ENCODE data around the gene PRR11.
"Not testable (repeated sequence)": the region's sequence is repeated elsewhere in the genome, so short reads cannot be mapped to it uniquely, and the experiment has no call there.

The PRR11 gene
- total RNA-seq = 0.94 to 5.0 reads per million in 2 donors

DNA sequence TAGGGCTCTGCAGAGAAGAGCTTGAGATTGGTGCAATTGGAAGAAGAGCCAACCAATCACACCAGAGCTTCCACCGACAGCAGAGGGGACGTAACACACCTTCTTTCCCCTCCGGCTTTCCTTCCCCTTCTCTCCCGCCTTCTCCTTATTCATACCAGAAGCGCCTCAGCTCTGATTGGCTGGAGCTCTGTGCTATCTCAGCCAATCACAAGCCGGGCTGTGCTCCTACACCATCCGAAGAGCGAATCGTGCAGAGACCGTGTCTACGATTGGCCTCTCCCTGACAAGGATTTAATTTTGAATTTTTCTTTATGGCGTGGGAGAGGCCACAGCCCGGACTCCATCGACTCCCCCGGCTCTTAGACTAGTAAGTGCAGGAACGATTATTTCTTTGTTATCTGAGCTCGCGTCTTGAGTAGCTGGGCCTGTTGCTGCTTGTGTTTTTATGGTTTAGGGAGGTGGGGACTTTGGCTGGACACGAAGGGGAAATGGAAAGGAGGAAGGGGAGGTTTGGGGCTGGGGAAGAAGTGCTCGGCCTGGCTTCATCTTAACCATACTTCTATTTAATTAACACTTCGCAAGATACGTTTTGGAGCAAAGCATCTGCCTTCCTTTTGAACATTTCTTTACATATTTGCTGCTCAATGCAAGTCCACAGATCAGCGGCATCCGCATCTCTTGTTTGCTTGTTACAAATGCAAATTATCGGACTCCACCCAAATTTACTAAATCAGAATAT, at the start of gene PRR11:
PRR11 (plus strand) TSS at position 308 of the 739 bp plus-strand sequence. CDS start 14,007 bp downstream, outside the sequence.
- DNase-seq = peak in 4 of 5 experiments; percentile 67 to 98 (median 88)

DNA sequence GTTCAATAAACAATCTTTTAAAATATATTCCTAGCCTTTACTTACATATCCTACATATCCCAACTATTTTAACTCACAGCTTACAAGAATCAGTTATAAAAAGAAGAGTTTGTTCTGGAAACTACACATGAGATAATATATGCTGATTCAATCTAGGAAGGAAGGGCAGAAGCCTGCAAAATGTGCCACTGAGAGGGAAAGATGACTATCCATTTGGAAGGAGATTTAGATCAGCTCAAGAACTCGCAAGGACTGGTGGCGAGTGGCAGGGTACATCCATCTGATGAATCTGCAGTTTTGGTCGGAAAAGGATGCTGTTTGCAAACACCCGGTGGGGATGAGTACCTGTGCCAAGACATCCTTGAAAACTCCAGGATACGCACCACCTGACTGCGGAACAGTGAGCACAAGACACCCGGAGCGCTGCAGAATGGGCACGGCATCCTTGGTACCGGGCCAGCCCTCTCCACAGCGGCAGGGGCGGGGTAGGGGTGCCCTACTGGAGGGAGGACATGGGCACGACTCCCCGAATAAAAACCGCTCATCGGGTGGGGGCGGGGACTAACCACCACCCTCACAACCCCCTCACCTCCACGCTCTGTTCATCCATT, 49.6 kb upstream of the PRR11 start:
- DNase-seq = peak; percentile 51 to 88 (median 68)

DNA sequence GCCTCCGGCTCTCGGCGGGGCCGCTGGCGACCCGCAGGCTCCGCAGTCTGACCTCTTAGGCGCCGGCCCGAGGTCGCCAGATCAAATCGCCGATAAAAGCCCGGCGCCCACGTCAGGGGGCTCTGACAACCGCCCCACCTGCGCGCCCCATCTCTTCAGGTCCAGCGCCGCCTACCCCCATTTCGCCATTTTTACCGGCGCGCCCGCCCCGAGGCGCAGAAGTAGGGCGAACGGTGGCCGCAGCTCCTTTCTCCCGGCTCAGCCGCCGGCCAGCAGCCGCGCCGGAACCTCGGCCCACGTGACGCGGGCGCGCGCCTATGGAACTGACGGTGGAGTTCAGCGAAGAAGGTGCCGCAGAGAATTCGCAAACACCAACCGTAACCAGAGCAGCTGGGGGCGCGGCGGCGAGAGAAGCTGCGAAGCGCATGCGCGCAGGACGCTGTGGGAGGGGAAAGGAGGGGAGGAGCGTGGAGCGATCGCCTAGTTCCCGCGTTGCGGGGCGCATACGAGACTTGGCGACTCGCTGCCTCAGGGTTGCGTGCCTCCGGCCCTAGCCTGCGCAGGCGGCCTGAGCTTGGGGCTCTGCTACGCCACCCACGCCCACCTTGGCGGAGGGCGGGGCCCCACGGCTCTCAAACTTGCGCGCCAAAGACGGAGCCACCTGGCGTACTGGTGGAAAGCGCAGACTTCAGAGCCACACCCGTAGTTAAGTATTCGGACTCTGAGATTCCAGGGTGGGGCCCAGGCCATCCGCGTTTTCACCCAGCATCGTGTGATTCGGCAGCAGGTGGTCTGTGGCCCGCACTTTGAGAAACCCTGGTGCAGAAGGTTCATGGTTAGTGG, 48.9 kb upstream of the PRR11 start, which contains the start of gene TRIM37:
TRIM37 (minus strand) TSS at position 418 of the 843 bp plus-strand sequence. CDS start 419 bp downstream, outside the sequence.
- DNase-seq = peak; percentile 96 to 100 (median 99)

DNA sequence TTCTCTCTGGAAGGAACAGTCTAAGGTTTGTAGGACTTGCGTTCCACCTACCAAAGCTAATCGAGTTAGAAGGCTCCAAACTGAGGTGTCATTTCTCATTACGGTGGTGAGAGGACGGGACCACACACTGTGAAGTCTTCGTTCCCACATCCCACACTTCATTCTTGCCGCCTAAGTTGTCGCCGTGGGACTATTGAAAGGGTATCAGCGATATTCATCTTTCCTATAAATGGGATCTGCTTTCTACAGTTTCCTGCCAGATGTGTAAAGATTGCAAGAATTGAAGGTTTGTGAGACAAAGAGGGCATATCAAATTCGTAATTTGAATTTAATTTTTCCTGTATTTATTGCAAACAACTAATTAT, 48.3 kb upstream of the PRR11 start:
- DNase-seq = no peak

- DNase-seq = no peak
Observed at GRCh38 chr17:59108400-59109102, 47.0 kb upstream of the PRR11 start.

GRCh38 chr17:59110973-59111372, 44.6 kb upstream of the PRR11 start:
- DNase-seq = no peak

DNA sequence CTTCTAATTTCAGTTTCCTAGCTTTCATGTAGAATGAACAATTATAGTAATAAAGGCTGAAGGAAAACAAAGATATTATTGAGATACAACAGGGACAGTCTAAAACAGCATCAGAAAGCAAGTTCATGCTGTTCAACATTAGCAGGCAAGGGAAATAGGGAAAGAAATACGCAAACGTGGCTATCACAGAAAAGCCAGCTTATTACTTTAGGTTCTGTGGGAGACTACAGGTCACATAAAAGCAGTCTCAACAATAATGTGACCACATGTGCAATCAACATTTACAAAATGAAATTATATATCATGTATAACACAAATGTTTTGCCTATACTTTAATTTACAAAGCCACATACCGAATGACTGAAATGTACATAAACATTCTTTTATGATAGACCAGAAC, 44.0 kb upstream of the PRR11 start:
- DNase-seq = no peak

- no peak for DNase-seq
Observed at GRCh38 chr17:59115474-59115873, 40.1 kb upstream of the PRR11 start.

GRCh38 chr17:59121901-59122480, 33.6 kb upstream of the PRR11 start:
- no peak for DNase-seq

- DNase-seq = peak in 1 of 5 experiments; percentile 11
Observed at GRCh38 chr17:59124665-59125064, 30.9 kb upstream of the PRR11 start.

DNA sequence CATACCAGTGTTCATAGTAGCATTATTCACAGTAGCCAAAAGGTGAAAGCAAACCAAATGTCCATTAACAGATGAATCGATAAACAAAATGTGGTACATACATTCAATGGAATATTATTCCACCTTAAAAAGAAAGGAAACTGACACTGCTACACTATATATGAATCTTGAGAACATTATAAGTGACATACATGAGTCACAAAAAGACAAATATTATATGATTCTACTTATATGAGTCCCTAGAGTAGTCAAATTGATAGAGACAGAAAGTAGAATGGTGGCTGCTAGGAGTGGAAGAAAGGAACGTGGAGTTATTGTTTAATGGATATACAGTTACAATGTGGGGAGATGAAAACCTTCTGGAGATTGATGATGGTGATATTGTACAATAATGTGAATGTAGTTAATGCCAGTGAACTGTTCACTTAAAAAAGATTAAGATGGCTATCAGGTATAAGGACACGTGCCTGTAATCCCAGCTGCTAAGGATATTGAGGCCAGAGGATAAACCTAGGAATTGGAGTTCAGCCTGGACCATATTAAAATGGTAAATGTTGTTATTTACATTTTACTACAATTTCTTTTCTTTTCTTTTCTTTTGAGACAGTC, 28.6 kb upstream of the PRR11 start:
- no peak for DNase-seq

- DNase-seq = no peak
Observed at GRCh38 chr17:59129814-59130213, 25.7 kb upstream of the PRR11 start.

DNA sequence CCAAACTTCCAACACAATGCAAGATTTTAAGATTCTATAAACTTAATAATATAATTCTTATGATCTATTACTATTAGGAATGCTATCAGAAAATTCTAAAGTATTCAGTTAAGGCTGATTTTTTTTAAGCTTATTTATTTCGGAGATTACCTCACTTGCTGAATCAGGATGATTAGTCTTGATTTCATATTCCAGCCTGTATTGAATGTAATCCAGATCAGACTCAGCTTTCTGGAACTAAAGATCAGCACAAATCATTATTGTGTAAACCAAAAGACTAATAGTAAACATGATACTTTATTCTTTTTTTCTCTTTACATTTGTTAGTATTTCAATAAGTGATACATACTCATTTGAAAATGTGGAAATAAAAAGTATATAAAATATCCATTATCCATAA, 24.4 kb upstream of the PRR11 start:
- no peak for DNase-seq

DNA sequence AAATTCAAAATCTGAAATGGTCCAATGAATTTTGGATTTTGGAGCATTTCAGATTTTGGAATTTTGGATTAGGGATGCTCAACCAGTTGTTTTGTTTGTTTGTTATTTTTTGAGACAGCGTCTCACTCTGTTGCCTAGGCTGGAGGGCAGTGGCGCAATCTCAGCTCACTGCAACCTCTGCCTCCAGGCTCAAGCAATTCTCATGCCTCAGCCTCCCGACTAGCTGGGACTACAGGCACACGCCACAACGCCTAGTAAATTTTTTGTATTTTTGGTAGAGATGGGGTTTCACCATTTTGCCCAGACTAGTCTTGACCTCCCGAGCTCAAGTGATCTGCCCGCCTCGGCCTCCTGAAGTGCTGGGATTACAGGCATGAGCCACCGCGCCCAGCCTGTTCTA, 17.2 kb upstream of the PRR11 start:
- DNase-seq = not testable (repeated sequence)

GRCh38 chr17:59139939-59140338, 15.6 kb upstream of the PRR11 start:
- no peak for DNase-seq

GRCh38 chr17:59141860-59142259, 13.7 kb upstream of the PRR11 start:
- DNase-seq = no peak

DNA sequence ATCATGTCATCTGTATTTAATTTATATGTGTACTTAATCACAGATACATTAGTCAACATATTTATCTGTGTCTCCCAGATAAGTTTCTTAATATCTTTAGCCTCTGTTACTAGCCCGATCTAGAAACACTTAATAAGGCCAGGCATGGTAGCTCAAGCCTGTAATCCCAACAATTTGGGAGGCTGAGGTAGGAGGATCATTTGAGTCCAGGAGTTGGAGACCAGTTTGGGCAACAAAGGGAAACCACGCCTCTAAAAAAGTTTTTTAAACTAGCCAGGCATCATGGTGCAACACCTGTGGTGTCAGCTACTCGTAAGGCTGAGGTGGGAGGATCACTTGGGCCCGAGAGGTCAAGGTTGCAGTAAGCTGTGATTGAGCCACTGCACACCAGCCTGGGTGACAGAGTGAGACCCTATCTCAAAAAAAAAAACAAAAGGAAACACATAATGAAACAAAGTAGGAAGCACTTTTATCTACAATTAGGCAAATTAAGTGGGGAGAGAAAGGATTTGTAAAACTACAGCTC, 9.9 kb upstream of the PRR11 start:
- DNase-seq = no peak

GRCh38 chr17:59149051-59149450, 6.5 kb upstream of the PRR11 start:
- no peak for DNase-seq

DNA sequence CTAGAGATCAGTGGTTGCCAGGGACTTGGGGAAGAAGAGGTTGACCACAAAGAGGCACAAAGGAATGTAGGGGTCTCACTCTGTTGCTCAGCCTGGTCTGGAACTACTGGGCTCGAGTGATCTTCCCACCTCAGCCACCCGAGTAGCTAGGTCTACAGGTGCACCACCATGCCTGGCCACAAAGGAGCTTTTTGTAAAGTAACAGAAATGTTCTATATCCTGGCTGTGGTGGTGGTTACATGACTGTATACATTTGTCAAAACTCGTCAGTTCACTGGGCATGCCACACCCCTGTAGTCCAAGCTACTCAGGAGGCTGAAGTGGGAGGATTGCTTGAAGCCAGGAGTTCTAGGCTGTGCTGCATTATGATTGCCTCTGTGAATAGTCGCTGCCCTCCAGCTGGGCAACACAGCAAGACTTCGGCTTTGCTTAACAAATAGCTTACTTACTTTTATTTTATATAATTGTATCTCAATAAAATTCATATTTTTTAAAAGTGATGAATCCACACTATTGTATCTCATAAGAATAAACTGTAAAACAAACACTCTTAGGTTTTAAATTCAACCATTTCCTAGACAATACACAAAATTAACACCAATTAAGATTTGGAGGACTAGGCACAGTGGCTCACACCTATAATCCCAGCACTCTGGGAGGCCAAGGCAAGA, 5.6 kb upstream of the PRR11 start:
- peak in 1 of 5 experiments; percentile 75 for DNase-seq

- DNase-seq = peak in 1 of 5 experiments; percentile 75
Observed at GRCh38 chr17:59151006-59151405, 4.5 kb upstream of the PRR11 start.

- peak in 1 of 5 experiments; percentile 26 for DNase-seq
Observed at GRCh38 chr17:59151591-59151990, 4.0 kb upstream of the PRR11 start.

Data from T-helper 2 cell (primary cell).